ENCODE results near the gene EMC1. TPM values are rescaled to one million over a fixed set of nuclear protein-coding genes. Genes with fewer than 3 reads are reported as not detected.
"Not testable (repeated sequence)": the region's sequence is repeated elsewhere in the genome, so short reads cannot be mapped to it uniquely, and the experiment has no call there.

The EMC1 gene
- 63.9 and 78.3 TPM in 2 replicates for total RNA-seq

- Mint-ChIP-seq H3K36me3 (ENCODE audit: low read depth) (peaks cover 20% of the 10 kb centered on the region), H3K9me3 (no peaks in the 10 kb centered on the region), H3K27ac (peak within 1 kb of the TSS; percentile 98), H3K4me1 (ENCODE audit: low read depth) (peaks cover 22% of the 10 kb centered on the region), H3K4me3 (peak within 1 kb of the TSS; percentile 99), H3K27me3 (ENCODE audit: insufficient read depth) (no peaks in the 10 kb centered on the region)
- peak; percentile 87 for DNase-seq (ENCODE audit: low spot score)
- intact Hi-C loops (cut with micrococcal nuclease): loop anchor here (1.0 to 10.0 kb wide), 8 partner anchors 10 to 633 kb away; partner anchors contain the start of genes AKR7A2, NBL1, OTUD3 and SLC66A1
These were observed at the start of gene EMC1, which contains the start of gene MRTO4 for GRCh38 chr1:19251305-19252196. Gene EMC1 (minus strand): TSS chr1:19251524. CDS start chr1:19251509, 15 bp downstream. Gene MRTO4 (plus strand): TSS chr1:19251805. CDS start chr1:19251836, 31 bp downstream.

GRCh38 chr1:19300211-19300610, 48.9 kb upstream of the EMC1 start:
- Mint-ChIP-seq H3K27me3 (ENCODE audit: insufficient read depth) (no peaks in the 10 kb centered on the region), H3K27ac (no peak overlapping the region), H3K9me3 (peaks cover 15% of the 10 kb centered on the region), H3K36me3 (ENCODE audit: low read depth) (peaks cover 20% of the 10 kb centered on the region), H3K4me3 (no peak overlapping the region), H3K4me1 (ENCODE audit: low read depth) (no peaks in the 10 kb centered on the region)
- intact Hi-C loops (cut with micrococcal nuclease): no loop called here
- DNase-seq (ENCODE audit: low spot score): no peak

GRCh38 chr1:19294638-19295037, 43.3 kb upstream of the EMC1 start:
- Mint-ChIP-seq H3K9me3 (peaks cover 39% of the 10 kb centered on the region), H3K27ac (no peak overlapping the region), H3K36me3 (ENCODE audit: low read depth) (peaks cover 11% of the 10 kb centered on the region), H3K27me3 (ENCODE audit: insufficient read depth) (no peaks in the 10 kb centered on the region), H3K4me1 (ENCODE audit: low read depth) (no peaks in the 10 kb centered on the region), H3K4me3 (no peak overlapping the region)
- no peak for DNase-seq (ENCODE audit: low spot score)
- intact Hi-C loops (cut with micrococcal nuclease): no loop called here

- no peaks in the 10 kb centered on the region for H3K4me1 Mint-ChIP-seq (ENCODE audit: low read depth)
- no peak for DNase-seq (ENCODE audit: low spot score)
- peaks cover 14% of the 10 kb centered on the region for H3K9me3 Mint-ChIP-seq
- H3K4me3 Mint-ChIP-seq: no peak overlapping the region
- H3K27ac Mint-ChIP-seq: no peak overlapping the region
- peaks cover 2% of the 10 kb centered on the region for H3K27me3 Mint-ChIP-seq (ENCODE audit: insufficient read depth)
- intact Hi-C loops (cut with micrococcal nuclease): no loop called here
- H3K36me3 Mint-ChIP-seq (ENCODE audit: low read depth): no peaks in the 10 kb centered on the region
These were observed 37.9 kb upstream of the EMC1 start for GRCh38 chr1:19289244-19289643.

- H3K4me1 Mint-ChIP-seq (ENCODE audit: low read depth); H3K36me3 Mint-ChIP-seq (ENCODE audit: low read depth); H3K4me3 Mint-ChIP-seq; H3K27me3 Mint-ChIP-seq (ENCODE audit: insufficient read depth); intact Hi-C loops (cut with micrococcal nuclease): not testable (repeated sequence)
- Mint-ChIP-seq H3K9me3 (peaks cover 12% of the 10 kb centered on the region), H3K27ac (peak within 1 kb of the TSS; percentile 73)
- peak; percentile 34 for DNase-seq (ENCODE audit: low spot score)
These were observed 37.3 kb upstream of the EMC1 start, which contains the start of gene AKR7A3 for GRCh38 chr1:19288324-19289241. Gene AKR7A3 (minus strand): TSS chr1:19288770. CDS start chr1:19288709, 61 bp downstream.

- DNase-seq (ENCODE audit: low spot score): no peak
- H3K36me3 Mint-ChIP-seq (ENCODE audit: low read depth): peaks cover 1% of the 10 kb centered on the region
- peaks cover 2% of the 10 kb centered on the region for H3K27me3 Mint-ChIP-seq (ENCODE audit: insufficient read depth)
- H3K4me3 Mint-ChIP-seq: no peak overlapping the region
- intact Hi-C loops (cut with micrococcal nuclease): no loop called here
- no peaks in the 10 kb centered on the region for H3K4me1 Mint-ChIP-seq (ENCODE audit: low read depth)
- peaks cover 8% of the 10 kb centered on the region for H3K9me3 Mint-ChIP-seq
- H3K27ac Mint-ChIP-seq: peak overlapping the region; percentile 73
These were observed 36.3 kb upstream of the EMC1 start for GRCh38 chr1:19287436-19288185.

GRCh38 chr1:19285807-19286206, 34.5 kb upstream of the EMC1 start:
- H3K4me3 Mint-ChIP-seq; H3K27me3 Mint-ChIP-seq (ENCODE audit: insufficient read depth); H3K4me1 Mint-ChIP-seq (ENCODE audit: low read depth); intact Hi-C loops (cut with micrococcal nuclease); DNase-seq (ENCODE audit: low spot score); H3K9me3 Mint-ChIP-seq; H3K36me3 Mint-ChIP-seq (ENCODE audit: low read depth); H3K27ac Mint-ChIP-seq: not testable (repeated sequence)

- H3K4me3 Mint-ChIP-seq; H3K36me3 Mint-ChIP-seq (ENCODE audit: low read depth); DNase-seq (ENCODE audit: low spot score); H3K9me3 Mint-ChIP-seq; H3K27me3 Mint-ChIP-seq (ENCODE audit: insufficient read depth); H3K4me1 Mint-ChIP-seq (ENCODE audit: low read depth); H3K27ac Mint-ChIP-seq; intact Hi-C loops (cut with micrococcal nuclease): not testable (repeated sequence)
These were observed 34.0 kb upstream of the EMC1 start for GRCh38 chr1:19285366-19285765.

- Mint-ChIP-seq H3K36me3 (ENCODE audit: low read depth) (peaks cover 1% of the 10 kb centered on the region), H3K27me3 (ENCODE audit: insufficient read depth) (peaks cover 2% of the 10 kb centered on the region), H3K4me1 (ENCODE audit: low read depth) (no peaks in the 10 kb centered on the region), H3K9me3 (no peaks in the 10 kb centered on the region), H3K4me3 (no peak overlapping the region), H3K27ac (no peak overlapping the region)
- no peak for DNase-seq (ENCODE audit: low spot score)
- intact Hi-C loops (cut with micrococcal nuclease): no loop called here
These were observed 33.6 kb upstream of the EMC1 start for GRCh38 chr1:19284881-19285280.

GRCh38 chr1:19283891-19284290, 32.6 kb upstream of the EMC1 start:
- DNase-seq (ENCODE audit: low spot score): no peak
- no peaks in the 10 kb centered on the region for H3K9me3 Mint-ChIP-seq
- peaks cover 1% of the 10 kb centered on the region for H3K36me3 Mint-ChIP-seq (ENCODE audit: low read depth)
- no peak overlapping the region for H3K27ac Mint-ChIP-seq
- H3K27me3 Mint-ChIP-seq (ENCODE audit: insufficient read depth): peaks cover 2% of the 10 kb centered on the region
- intact Hi-C loops (cut with micrococcal nuclease): no loop called here
- H3K4me1 Mint-ChIP-seq (ENCODE audit: low read depth): no peaks in the 10 kb centered on the region
- H3K4me3 Mint-ChIP-seq: no peak overlapping the region

GRCh38 chr1:19274636-19275035, 23.3 kb upstream of the EMC1 start:
- Mint-ChIP-seq H3K9me3 (peaks cover 3% of the 10 kb centered on the region), H3K27ac (no peak overlapping the region), H3K36me3 (ENCODE audit: low read depth) (peaks cover 3% of the 10 kb centered on the region), H3K4me1 (ENCODE audit: low read depth) (no peaks in the 10 kb centered on the region), H3K27me3 (ENCODE audit: insufficient read depth) (peaks cover 12% of the 10 kb centered on the region), H3K4me3 (no peak overlapping the region)
- DNase-seq (ENCODE audit: low spot score): no peak
- intact Hi-C loops (cut with micrococcal nuclease): no loop called here

- H3K9me3 Mint-ChIP-seq; intact Hi-C loops (cut with micrococcal nuclease); H3K4me1 Mint-ChIP-seq (ENCODE audit: low read depth); H3K4me3 Mint-ChIP-seq; DNase-seq (ENCODE audit: low spot score); H3K36me3 Mint-ChIP-seq (ENCODE audit: low read depth); H3K27ac Mint-ChIP-seq: not testable (repeated sequence)
- H3K27me3 Mint-ChIP-seq (ENCODE audit: insufficient read depth): peaks cover 12% of the 10 kb centered on the region
These were observed 22.7 kb upstream of the EMC1 start for GRCh38 chr1:19273844-19274531.

All from activated T-helper 1 cell treated with anti-CD3 and anti-CD28 coated beads, Interleukin-12 subunit alpha, Interleukin-12 subunit beta, Interleukin-2, Interleukin-4 antibody, amounts not matched to agents 30 ng/mL and 10 ng/mL and 1 ng/mL, durations not matched to agents 14 hours and 24 hours and 36 hours (primary cell).